ENCODE data around the gene PTPRR.

Gene PTPRR

GRCh38 chr12:70908978-70909377, 11.6 kb downstream of the PTPRR start:
- no peak for DNase-seq

GRCh38 chr12:70907412-70907811, 13.1 kb downstream of the PTPRR start:
- no peak for DNase-seq

- DNase-seq, result no peak
Observed at GRCh38 chr12:70895956-70896355, 24.6 kb downstream of the PTPRR start.

GRCh38 chr12:70892593-70892992, 27.9 kb downstream of the PTPRR start:
- no peak for DNase-seq

- no peak for DNase-seq
Observed at GRCh38 chr12:70890895-70891832, 29.4 kb downstream of the PTPRR start.

GRCh38 chr12:70885956-70886355, 34.6 kb downstream of the PTPRR start:
- no peak for DNase-seq

GRCh38 chr12:70883855-70884254, 36.7 kb downstream of the PTPRR start:
- no peak for DNase-seq

GRCh38 chr12:70880744-70881143, 39.8 kb downstream of the PTPRR start:
- no peak for DNase-seq

GRCh38 chr12:70876952-70877351, 43.6 kb downstream of the PTPRR start:
- no peak for DNase-seq

GRCh38 chr12:70875628-70876027, 44.9 kb downstream of the PTPRR start:
- DNase-seq, result no peak

GRCh38 chr12:70854881-70855568, 65.5 kb downstream of the PTPRR start:
- DNase-seq, result no peak

GRCh38 chr12:70854138-70854537, 66.4 kb downstream of the PTPRR start:
- no peak for DNase-seq

- DNase-seq, result no peak
Observed at GRCh38 chr12:70853326-70853725, 67.2 kb downstream of the PTPRR start.

- DNase-seq, result no peak
Observed at GRCh38 chr12:70852416-70853150, 68.0 kb downstream of the PTPRR start.

GRCh38 chr12:70849265-70849960, 71.1 kb downstream of the PTPRR start:
- peak; percentile 1 for DNase-seq

- DNase-seq, result no peak
Observed at GRCh38 chr12:70847871-70848270, 72.7 kb downstream of the PTPRR start.

- DNase-seq, result no peak
Observed at GRCh38 chr12:70845268-70845667, 75.3 kb downstream of the PTPRR start.

GRCh38 chr12:70843363-70843762, 77.2 kb downstream of the PTPRR start:
- DNase-seq, result no peak

- no peak for DNase-seq
Observed at GRCh38 chr12:70842942-70843341, 77.6 kb downstream of the PTPRR start.

GRCh38 chr12:70842136-70842535, 78.4 kb downstream of the PTPRR start:
- no peak for DNase-seq

GRCh38 chr12:70840656-70841350, 79.7 kb downstream of the PTPRR start:
- no peak for DNase-seq

- no peak for DNase-seq
Observed at GRCh38 chr12:70839544-70839943, 81.0 kb downstream of the PTPRR start.
